ENCODE data around the gene BBS9.
A peak's percentile ranks its signal among the peaks of the same experiment; 100 is the strongest.
"Not testable (repeated sequence)": the region's sequence is repeated elsewhere in the genome, so short reads cannot be mapped to it uniquely, and the experiment has no call there.

BBS9 gene

DNA sequence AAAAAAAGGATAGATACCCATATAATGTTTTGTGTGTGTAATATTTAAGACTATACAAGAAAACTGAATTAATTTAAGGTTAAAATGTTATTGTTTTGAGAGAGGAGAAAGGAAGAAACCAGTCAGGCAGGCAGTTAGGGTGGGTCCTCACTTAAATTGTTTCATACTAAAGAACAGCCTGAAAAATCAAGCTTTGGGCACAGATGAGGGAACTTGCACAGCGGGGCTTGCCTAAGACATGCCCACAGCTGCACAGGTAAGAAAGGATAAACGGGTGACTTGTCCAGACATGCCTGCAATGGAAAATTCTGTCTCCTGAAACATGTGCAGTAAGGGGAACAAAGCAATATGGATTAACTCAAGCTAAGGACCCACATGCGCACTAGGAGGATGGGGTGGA, 158.4 kb downstream of the BBS9 start:
- no peak for DNase-seq

DNA sequence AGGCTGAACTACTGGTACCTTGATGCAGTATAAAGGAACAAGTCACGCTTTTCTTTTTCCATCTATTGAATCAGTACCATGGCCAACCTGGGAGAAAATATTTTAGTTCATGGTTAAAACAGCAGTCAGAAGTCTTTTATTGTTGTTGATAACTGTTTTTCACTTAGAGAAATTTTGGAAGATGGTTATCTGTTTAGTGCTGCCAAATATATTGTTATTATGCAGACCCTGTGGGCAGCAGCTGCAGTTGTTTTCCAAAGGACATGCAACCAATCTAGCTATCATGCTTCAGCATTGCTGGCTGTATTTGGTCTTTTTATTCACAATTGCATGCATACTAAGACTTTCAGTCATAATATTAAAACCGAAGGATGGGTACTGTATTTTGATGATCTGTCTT, 169.5 kb downstream of the BBS9 start:
- DNase-seq, result no peak

- no peak for DNase-seq
Observed at GRCh38 chr7:33299425-33299824, 170.1 kb downstream of the BBS9 start.

DNA sequence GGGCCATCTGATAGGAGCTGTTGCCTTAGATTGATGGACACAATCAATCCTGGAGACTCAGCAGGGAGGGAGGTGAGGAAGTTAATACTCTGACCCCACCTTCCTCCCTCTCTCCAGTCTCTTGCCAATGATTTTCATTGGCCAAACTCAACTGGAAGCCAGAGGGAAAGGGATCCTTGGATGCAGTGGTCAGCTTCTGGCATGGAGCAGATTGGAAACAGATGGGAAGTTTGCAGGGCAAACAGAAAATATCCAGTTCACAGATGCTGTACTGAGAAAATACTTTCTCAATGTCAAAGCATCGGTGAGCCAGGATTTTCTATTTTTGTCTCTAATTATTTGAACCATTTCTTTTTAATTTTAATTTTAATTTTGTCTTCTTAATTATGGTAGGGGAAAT, 170.8 kb downstream of the BBS9 start:
- no peak for DNase-seq

DNA sequence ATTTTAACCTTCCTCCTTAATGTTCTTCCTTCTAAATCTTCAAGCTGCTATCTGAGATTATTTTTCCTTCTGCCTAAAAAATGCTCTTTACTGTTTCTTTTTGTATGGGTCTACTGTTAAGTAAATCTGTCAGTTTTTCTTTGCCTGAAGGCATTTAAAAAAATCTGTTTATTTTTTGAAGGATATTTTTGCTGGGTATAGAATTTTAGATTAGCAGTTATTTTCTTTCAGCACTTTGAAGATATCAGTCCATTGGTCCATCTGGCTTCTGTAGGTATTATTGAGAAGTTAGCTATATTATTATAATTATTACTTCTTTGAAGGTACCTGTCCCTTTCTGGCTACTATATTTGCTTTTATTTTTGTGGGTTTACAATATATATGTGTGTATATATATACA, 171.4 kb downstream of the BBS9 start:
- no peak for DNase-seq

- DNase-seq, result not testable (repeated sequence)
Observed at GRCh38 chr7:33303978-33304557, 174.7 kb downstream of the BBS9 start.

- DNase-seq, result no peak
Observed at GRCh38 chr7:33307205-33307604, 177.8 kb downstream of the BBS9 start.

- DNase-seq, result no peak
Observed at GRCh38 chr7:33310546-33310945, 181.2 kb downstream of the BBS9 start.

DNA sequence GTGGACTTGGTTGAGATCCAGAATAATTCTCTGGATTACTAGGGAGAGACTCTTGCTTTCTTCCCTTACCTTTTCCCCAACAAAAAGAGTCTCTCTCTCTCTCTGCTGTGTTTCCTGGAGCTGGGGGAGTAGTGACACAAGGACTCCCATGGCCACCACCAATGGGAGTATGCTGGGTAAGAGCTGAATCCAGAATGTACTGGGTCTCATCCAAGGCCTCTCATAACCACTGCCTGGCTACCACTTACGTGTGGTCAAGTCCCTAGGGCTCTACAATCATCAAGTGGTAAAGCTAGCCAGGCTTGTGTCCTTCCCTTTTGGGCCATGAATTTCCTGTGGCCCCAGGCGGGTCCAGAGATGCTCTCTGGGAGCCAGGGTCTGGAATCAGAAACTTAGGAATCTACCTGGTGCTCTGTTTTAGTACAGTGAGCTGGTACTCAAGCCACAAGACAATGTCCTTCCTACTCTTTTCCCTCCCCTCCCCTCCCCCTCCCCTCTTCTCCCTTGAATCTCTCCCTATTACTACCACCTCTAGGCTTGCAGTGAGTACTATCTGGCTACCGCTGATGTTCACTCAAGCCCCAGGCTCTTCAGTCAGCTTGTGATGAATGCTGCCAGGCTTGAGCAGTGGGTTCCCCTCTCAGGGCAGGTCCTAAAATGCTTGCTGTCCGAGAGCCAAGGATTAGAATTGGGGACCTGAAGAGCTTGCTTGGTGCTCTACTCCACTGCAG, 196.6 kb downstream of the BBS9 start:
- DNase-seq, result no peak

- no peak for DNase-seq
Observed at GRCh38 chr7:33326485-33326848, 197.1 kb downstream of the BBS9 start.

- no peak for DNase-seq
Observed at GRCh38 chr7:33327427-33327826, 198.1 kb downstream of the BBS9 start.

DNA sequence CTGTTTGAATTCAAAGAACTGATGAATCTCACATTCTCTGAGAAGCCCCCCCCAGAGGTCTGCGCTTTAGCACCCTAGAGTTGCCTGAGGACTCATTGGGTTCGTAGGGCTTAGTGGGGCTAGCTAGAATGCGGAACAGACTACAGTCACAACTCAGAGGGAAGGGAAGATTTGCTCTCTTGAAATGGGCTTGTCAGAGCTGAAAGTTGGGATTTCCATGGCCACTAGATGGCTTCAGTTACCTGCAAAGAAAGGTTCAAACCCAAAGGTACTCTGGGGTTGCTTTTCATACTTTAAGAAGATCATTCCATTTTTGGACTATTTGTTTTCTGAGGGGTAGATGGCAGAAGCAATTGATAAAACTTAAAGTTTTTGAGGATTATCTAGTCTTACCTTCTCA, 205.0 kb downstream of the BBS9 start:
- DNase-seq, result peak; percentile 31

DNA sequence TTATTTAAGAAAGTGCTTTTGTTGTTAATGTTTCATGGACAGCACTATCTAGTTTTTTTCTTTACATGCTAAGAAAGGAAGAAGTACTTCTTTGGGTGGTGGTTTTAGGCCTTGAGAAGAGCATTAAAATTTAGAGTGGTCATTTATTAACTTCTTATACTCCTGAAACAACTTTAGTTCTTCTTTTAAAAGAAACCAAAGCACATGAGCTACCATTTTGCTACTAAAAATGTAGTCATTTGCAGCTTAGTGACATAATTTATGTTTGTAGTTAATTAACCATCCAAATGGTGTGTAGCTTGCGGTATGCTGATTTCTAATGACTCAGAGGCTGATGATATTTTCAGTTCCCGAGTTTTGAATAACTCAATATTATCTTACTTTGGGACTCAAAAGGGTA, 207.5 kb downstream of the BBS9 start:
- DNase-seq, result no peak

DNA sequence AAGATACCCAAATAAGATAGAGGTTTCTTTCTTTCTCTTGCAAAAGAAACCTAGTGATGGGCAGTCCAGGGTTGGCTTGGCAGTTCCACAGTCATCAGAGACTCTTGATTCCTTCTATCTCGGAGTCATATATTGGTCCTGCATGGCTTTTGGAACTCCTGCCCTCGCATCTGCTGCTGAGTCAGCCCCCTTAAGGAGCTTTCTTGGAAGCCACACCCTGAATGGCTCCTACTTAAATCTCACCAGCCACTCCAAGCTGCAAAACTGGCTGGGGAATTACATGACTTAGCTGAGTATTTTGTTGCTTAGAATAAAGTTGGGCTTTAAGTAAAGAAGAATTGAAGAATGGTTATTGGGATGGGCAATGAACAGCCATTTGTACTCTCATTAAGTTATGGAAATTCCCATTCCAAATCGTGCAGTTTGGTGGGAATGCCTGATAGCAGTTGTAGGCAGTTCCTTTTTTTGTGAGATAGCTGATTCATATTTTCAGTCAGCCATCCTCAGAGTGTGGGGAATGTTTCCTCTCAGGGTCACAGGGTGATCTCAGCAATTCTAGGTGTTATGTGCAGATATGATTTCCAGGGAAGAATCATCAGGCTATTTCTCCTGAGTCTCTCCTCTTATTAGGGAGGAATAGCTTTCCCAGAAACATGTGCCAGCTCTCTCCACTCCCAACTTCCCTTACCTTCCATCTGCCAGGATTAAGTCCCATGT, 209.9 kb downstream of the BBS9 start:
- DNase-seq, result no peak

- no peak for DNase-seq
Observed at GRCh38 chr7:33346055-33346454, 216.7 kb downstream of the BBS9 start.

DNA sequence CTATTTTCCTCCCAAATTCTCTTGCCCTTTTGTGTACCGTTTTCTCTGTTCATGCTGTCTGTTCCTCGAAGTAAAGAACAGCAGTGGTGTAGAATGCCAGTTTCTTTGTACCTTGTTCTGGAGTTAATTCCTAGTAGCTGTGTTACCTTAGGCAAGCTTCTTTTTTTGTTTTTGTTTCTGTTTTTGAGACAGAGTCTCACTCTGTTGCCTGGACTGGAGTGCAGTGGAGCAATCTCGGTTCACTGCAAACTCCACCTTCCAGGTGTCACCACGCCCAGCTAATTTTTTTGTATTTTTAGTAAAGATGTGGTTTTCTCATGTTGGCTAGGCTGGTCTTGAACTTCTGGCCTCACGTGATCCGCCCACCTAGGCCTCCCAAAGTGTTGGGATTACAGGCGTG, 221.2 kb downstream of the BBS9 start:
- DNase-seq, result no peak

- no peak for DNase-seq
Observed at GRCh38 chr7:33351709-33352108, 222.3 kb downstream of the BBS9 start.

GRCh38 chr7:33354201-33354600, 224.8 kb downstream of the BBS9 start:
- DNase-seq, result no peak

GRCh38 chr7:33355386-33355785, 226.0 kb downstream of the BBS9 start:
- DNase-seq, result no peak

- DNase-seq, result no peak
Observed at GRCh38 chr7:33356336-33356735, 227.0 kb downstream of the BBS9 start.

DNA sequence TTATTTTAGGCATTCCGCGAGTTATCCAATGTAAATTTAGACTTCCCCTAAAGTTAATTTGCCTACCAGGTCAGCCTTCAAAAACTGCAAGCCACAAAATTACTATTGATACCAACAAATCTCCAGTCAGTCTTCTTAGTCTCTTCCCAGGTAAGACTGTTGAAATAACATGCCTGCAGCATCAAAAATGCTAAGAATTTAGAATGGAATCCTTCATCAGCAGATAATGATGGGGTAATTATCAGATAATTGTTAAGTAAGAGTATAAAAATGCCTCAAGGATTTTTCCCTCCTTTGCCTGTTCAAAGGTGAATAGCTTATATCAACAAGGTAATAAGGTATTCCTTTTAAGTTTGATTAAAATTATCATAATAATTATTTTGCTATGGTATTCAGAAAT, 228.5 kb downstream of the BBS9 start:
- DNase-seq, result no peak

- DNase-seq, result no peak
Observed at GRCh38 chr7:33369888-33370287, 240.5 kb downstream of the BBS9 start.

- DNase-seq, result no peak
Observed at GRCh38 chr7:33373195-33373594, 243.8 kb downstream of the BBS9 start.

DNA sequence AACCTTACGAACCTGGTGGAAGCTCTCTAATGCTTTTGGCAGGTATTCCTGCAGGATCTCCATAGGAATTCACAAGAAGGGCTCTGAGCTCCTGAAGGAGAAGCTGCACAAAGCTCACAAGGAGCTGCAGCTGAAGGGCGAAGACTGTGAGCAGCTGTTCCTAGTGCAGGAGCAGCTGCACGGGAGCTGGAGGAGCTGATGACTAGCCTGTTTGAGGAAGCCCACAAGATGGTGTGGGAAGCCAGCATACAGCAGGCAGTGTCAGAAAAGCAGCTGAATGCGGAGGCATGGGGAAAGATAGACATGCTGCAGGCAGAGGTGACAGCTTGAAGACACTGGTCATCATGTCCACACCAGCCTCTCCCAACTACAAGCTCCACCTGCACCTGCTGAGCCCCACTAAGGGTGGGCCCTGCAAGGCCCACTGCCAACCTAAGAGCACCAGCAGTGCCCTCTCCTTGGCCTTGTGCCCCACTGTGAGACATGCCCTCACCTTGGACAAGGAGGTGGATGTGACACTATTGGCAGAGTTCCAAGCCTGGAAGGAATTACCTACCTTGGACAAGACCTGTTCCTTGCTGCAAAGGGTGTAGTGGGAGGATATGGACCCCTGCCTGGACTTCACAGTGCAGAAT, 250.6 kb downstream of the BBS9 start:
- DNase-seq, result no peak

Measured in NCI-H1092 (cell line).